AG09319 (cell line): ENCODE measurements around the gene MYOZ3.

Experiments used
- DNase-seq: peaks from one replicate; pipeline ENCODE4 v3.0.0-alpha.2; 2010; ENCODE audit warnings: low read depth; ENCODE audit errors: extremely low read depth
- TF ChIP-seq, protein P1 (sequence below): IDR thresholded peaks from 2 replicates; pipeline ENCODE4 v1.5.1; 2011; ENCODE audit warnings: low read depth, mild to moderate bottlenecking, inconsistent platforms, low read length, moderate library complexity

The MYOZ3 gene

DNA sequence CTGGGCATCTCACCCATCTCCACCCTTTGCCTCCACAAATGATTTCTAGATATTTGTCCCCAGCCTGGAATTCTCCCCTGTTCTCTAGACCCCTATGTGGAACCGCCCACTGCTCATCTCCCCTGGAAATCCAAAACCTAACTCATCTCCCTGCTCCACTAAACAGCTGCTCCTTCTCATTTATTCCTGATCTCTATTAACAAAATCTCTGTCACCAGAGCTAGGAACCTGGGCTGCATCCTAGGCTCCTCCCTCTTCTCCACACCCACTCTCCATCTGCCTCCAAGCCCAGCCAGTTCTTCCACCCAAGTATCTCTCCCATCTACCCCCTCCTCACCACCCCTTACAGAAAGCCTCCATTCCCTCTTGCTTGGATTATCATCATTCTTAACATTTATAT is 44.5 kb upstream of the MYOZ3 start:
- DNase-seq, result no peak
- TF ChIP-seq, protein P1, sequence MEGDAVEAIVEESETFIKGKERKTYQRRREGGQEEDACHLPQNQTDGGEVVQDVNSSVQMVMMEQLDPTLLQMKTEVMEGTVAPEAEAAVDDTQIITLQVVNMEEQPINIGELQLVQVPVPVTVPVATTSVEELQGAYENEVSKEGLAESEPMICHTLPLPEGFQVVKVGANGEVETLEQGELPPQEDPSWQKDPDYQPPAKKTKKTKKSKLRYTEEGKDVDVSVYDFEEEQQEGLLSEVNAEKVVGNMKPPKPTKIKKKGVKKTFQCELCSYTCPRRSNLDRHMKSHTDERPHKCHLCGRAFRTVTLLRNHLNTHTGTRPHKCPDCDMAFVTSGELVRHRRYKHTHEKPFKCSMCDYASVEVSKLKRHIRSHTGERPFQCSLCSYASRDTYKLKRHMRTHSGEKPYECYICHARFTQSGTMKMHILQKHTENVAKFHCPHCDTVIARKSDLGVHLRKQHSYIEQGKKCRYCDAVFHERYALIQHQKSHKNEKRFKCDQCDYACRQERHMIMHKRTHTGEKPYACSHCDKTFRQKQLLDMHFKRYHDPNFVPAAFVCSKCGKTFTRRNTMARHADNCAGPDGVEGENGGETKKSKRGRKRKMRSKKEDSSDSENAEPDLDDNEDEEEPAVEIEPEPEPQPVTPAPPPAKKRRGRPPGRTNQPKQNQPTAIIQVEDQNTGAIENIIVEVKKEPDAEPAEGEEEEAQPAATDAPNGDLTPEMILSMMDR, result no peak

DNA sequence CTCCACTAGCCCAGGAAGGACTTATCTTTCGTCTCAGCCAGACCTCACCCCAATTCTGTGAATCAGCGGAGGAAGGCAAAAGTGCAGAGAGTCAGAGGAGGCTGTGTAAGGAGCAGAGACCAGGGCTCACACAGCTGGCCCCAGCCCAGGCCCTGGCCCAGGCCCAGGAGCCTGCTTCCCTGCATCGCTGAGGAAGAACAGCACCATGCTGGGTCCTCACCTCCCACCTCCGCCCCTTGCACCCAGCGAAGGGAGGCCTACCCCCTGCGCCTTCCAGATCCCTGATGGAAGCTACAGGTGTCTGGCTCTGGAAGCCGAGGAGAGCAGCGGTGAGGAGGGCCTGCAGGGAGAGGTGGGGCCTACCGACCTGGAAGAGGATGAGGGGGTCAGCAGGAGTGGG is 42.9 kb upstream of the MYOZ3 start:
- no peak for DNase-seq
- TF ChIP-seq, protein P1, result no peak

GRCh38 chr5:150618588-150619281 is 42.3 kb upstream of the MYOZ3 start:
- TF ChIP-seq, protein P1, result no peak

GRCh38 chr5:150619359-150620230 is 41.5 kb upstream of the MYOZ3 start:
- no peak for DNase-seq
- TF ChIP-seq, protein P1, result no peak

More at GRCh38 chr5:150618588-150619281, 42.3 kb upstream of the MYOZ3 start:
- DNase-seq, result no peak

DNA sequence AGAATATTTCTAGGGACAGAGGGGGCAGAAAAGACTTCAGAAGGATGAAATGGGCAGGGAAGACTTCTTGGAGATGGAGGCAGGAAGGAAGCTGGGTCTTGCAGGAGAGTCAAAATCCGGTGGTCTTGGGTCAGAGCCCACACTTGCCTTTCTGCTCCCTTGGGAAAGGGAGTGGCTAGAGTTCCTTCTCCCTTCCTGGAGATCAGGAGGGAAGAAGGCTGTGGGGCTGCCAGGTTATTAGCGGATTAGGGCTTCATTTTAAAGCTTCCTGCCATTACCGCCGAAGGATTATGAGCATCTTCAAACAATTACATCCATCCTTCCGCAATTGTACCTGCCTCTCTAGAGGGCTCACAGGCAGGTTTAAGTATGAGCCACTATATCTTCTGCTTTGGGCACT is 39.8 kb upstream of the MYOZ3 start:
- no peak for DNase-seq
- TF ChIP-seq, protein P1, result no peak

- no peak for DNase-seq
- TF ChIP-seq, protein P1, result no peak
Measured at GRCh38 chr5:150622157-150622556, 38.9 kb upstream of the MYOZ3 start.

GRCh38 chr5:150623152-150623877 is 37.7 kb upstream of the MYOZ3 start:
- DNase-seq, result no peak

More at GRCh38 chr5:150623152-150623877, 37.7 kb upstream of the MYOZ3 start:
- TF ChIP-seq, protein P1, result no peak
